HUES48 (cell line): ENCODE data around the gene FAM83C.

Experiments used
- H3K27ac ChIP-seq: one replicate; pipeline ENCODE4 v1.7.0; 2013; ENCODE audit warnings: low read depth, low read length, inconsistent platforms
- H3K27me3 ChIP-seq: 2 replicates; pipeline ENCODE4 v1.6.1; 2013; ENCODE audit warnings: mild to moderate bottlenecking, low read length; ENCODE audit not compliant: control insufficient read depth, insufficient read depth
- H3K36me3 ChIP-seq: 2 replicates; pipeline ENCODE4 v1.6.1; 2013; ENCODE audit warnings: low read length; ENCODE audit not compliant: control insufficient read depth, insufficient read depth
- H3K4me1 ChIP-seq: 2 replicates; pipeline ENCODE4 v1.6.1; 2013; ENCODE audit warnings: mild to moderate bottlenecking, low read length; ENCODE audit not compliant: control insufficient read depth, insufficient read depth
- H3K4me3 ChIP-seq: 2 replicates; pipeline ENCODE4 v1.5.1; 2013; ENCODE audit warnings: mild to moderate bottlenecking, low read depth, low read length
- H3K9ac ChIP-seq: 2 replicates; pipeline ENCODE4 v1.6.1; 2013; ENCODE audit warnings: mild to moderate bottlenecking, low read depth, low read length, moderate library complexity
- H3K9me3 ChIP-seq: 2 replicates; pipeline ENCODE4 v1.6.1; 2013; ENCODE audit warnings: low read length; ENCODE audit not compliant: control insufficient read depth, insufficient read depth

The FAM83C gene

DNA sequence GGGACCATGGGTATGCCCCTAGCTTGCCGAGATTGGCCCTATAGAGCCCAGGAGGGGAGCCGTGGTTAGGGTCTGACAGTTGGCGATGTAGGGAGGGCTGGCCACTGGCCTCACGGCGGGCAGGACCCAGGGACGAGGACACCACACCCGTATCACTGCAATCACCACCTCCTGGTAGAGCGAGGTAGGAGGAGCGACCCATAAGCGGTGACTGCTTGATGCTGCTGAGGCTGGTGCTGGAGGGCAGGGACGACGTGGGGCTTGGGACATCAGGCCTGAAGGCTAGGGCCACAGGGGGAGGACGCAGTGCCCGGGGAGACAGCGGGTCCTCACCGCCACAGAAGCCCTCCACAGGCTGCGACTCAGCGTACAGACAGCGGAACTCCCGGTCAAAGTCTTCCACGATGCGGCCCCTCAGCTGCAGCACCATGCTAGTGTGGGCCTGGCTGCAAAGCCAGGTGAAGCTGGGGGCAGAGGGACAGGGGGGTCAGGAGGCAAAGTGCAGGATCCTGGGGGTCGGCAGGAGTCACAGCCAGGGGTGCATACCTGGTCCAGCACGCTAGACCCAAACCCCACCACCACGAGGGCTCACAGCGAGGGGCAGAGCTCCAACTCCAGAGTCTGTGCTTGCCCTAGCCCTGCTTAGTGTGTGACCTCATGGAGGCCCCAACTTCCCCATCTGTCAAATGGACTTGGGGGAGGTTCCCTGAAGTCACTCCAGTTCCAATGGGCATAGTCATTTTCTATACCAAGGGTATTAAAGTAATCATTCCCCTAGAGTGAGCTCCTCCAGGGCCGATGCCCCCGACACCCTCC lies 4.5 kb downstream of the FAM83C start:
- no peak overlapping the region for H3K4me3 ChIP-seq
- H3K27me3 ChIP-seq = no peaks in the 10 kb centered on the region
- H3K4me1 ChIP-seq = peaks cover 5% of the 10 kb centered on the region; the same call in 1 of the 2 replicates
- no peak overlapping the region for H3K9ac ChIP-seq
- H3K27ac ChIP-seq = no peak overlapping the region
- H3K9me3 ChIP-seq = no peaks in the 10 kb centered on the region
- peaks cover 4% of the 10 kb centered on the region; the same call in 1 of the 2 replicates for H3K36me3 ChIP-seq

DNA sequence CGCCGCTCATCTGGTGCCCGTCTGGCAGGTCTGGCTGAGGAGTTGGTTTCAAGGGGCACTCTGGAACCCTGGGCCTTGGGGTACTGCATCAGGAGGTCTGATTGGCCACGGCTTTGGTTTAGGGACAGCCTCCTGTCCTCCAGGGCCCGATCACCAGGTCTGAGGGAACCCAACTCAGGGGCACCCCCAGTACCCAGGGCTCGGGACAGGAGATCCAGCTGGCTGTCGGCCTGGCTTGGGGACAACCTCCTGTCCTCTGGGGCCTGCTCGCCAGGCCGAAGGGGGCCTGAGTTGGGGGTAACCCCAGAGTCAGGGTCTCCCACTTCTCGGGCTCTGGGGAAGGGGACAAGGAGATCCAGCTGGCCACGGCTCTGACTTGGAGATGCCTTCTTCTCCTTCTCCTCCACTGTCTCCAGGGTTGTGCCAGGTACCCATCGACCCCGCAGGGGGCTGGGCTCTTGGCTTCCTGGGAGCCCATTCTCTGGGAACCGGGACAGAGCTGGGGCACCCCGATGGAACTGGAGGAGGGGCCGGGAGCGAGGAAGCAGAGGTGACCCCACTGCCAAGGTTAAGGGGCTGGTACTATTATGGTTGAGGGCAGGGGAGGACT lies 5.2 kb downstream of the FAM83C start:
- no peaks in the 10 kb centered on the region for H3K27me3 ChIP-seq
- H3K9me3 ChIP-seq = no peaks in the 10 kb centered on the region
- H3K4me1 ChIP-seq = peaks cover 5% of the 10 kb centered on the region; the same call in 1 of the 2 replicates
- peaks cover 10% of the 10 kb centered on the region for H3K36me3 ChIP-seq
- H3K4me3 ChIP-seq = no peak overlapping the region
- H3K9ac ChIP-seq = no peak overlapping the region
- H3K27ac ChIP-seq = no peak overlapping the region

DNA sequence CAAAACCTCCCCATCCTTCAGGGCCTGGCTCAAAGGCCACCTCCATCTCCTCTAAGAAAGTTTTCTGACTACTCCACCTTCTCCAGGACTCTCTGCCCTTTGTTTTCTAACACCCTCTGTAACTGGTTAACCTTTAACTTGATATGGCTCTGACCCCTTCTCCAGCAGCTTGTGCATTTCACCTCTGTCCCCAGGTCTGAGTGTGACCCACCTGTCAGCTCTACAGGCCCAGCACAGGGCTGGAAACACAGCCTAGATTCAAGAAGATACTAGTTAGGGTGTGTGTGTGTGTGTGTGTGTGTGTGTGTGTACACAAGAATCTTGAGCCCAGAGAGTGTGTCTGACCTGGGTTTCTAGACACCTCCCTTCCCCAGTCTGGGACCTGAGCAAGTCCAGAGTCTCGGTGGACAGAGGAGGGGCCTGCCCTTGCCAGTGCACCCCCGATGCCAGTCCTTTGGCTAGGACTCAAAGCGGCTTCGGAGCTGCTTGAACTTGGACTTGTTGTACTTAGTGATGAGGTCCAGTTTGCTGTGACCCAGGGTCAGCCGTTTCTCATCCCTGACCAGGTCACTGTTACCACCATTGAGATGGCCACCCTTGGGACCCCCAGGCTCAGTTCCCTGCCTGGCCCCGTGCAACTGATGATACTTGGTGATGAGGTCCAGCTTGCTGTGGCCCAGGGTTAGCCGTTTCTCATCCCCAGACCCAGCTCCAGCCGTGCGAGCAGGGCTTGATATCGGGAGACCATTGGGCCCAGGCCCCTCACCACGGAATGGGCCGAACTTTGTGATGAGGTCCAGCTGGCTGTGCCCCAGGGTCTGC lies 5.9 kb downstream of the FAM83C start:
- H3K27ac ChIP-seq = no peak overlapping the region
- no peak overlapping the region for H3K4me3 ChIP-seq
- H3K9ac ChIP-seq = no peak overlapping the region

DNA sequence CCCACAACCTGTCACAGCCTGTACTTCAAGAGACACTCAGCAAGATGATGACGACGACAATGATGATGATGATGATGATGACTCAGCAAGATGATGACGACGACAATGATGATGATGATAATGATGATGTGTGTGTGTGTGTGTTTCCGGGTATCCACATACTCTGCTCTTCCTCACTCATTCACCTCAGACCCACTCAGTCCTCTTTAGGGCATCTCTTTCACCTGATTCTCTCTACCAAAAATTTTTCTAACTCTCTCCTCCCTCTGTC lies 6.5 kb downstream of the FAM83C start:
- no peak overlapping the region for H3K27ac ChIP-seq
- peaks cover 20% of the 10 kb centered on the region for H3K36me3 ChIP-seq
- H3K4me1 ChIP-seq = peaks cover 5% of the 10 kb centered on the region; the same call in 1 of the 2 replicates
- no peak overlapping the region for H3K9ac ChIP-seq
- H3K9me3 ChIP-seq = no peaks in the 10 kb centered on the region
- no peak overlapping the region for H3K4me3 ChIP-seq
- H3K27me3 ChIP-seq = no peaks in the 10 kb centered on the region

More for the DNA sequence above, 5.9 kb downstream of the FAM83C start:
- Histone ChIP-seq H3K4me1 (peaks cover 5% of the 10 kb centered on the region; the same call in 1 of the 2 replicates), H3K36me3 (peaks cover 16% of the 10 kb centered on the region), H3K9me3 (no peaks in the 10 kb centered on the region), H3K27me3 (no peaks in the 10 kb centered on the region)

DNA sequence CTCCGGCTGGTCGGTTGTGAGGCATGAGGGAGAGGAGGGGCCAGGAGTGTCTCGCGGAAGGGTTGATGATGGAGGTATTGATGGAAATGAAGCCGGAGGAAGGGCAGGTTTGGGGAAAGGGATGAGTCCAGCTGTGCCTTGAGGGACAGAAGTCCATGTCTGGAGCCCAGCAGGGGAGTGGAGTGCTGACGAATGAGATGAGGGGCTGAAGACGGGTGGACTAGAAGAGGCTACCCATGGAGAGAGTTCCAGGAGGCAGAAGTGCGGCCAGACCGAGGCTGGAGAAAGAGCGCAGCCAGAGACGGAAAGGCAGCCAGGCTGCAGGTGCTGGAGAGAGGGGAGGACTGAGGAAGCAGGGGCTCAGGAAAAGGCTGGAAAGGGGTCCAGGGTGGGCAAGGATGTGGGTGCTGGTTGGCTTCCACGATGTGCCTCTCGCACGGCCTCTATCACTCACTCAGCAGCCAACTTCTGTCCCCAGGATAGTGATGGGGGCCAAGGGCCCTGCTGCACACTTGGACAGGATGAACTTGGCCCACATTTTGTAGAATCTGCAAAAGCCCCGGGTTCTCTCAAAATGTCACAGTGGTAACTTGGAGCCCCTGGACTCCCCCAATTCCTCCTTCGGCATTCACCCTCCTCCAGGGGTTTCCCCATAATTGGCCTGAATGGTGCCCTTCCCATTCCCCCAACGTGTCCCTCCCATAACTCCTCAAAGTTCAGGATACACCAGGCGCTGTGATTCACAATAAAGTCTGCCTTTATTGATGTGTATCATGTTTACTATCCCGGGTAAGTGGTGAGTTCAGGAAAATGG lies 7.0 kb downstream of the FAM83C start:
- H3K36me3 ChIP-seq = peaks cover 25% of the 10 kb centered on the region
- H3K9me3 ChIP-seq = no peaks in the 10 kb centered on the region
- H3K27ac ChIP-seq = peak overlapping the region; percentile 89
- H3K27me3 ChIP-seq = no peaks in the 10 kb centered on the region
- peaks cover 5% of the 10 kb centered on the region; the same call in 1 of the 2 replicates for H3K4me1 ChIP-seq
- peak overlapping the region; percentile 98 for H3K4me3 ChIP-seq
- H3K9ac ChIP-seq = peak overlapping the region; percentile 47

DNA sequence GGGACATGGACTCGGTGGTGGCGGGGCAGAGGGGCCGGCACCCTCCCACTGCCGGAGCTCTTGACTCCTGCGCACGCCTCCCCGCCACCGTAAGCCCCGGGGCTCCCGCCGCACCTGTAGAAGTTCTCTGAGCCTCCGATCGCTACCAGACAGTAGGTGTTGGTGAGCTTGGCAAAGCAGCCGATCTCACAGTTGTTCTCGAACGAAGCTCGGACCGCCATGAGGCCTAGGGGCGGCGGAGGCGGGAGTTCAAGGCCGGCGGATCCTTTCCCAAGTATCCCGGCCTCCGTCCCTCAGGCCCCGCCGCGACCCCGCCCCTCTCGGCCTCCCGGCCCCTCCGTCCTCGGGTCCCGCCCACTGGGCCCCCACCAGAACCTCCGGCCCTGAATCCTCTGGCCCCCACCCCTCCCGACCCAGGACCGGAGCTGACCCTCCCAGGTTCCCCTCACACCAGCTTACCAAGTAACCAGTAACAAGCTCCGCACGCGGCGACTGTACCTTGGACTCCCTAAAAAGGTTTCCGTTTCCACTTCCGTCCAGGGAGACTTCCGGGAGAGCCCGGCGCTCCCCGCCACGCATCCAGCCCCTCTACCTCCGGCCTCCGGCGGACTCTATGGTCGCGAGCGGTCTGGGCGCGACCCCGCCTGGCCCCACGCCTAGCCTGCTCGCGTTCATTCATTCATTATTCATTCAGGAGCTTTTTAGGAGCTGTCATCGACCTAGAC lies 7.8 kb downstream of the FAM83C start, which contains the start of gene EIF6:
EIF6 (minus strand) TSS at position 506 of the 725 bp plus-strand sequence; CDS start at position 221, 285 bp downstream.
- no peaks in the 10 kb centered on the region for H3K9me3 ChIP-seq
- H3K9ac ChIP-seq = peak within 1 kb of the TSS; percentile 93
- peaks cover 5% of the 10 kb centered on the region; the same call in 1 of the 2 replicates for H3K4me1 ChIP-seq
- peaks cover 33% of the 10 kb centered on the region for H3K36me3 ChIP-seq
- peak within 1 kb of the TSS; percentile 98 for H3K4me3 ChIP-seq
- H3K27me3 ChIP-seq = no peaks in the 10 kb centered on the region
- H3K27ac ChIP-seq = peak within 1 kb of the TSS; percentile 89

DNA sequence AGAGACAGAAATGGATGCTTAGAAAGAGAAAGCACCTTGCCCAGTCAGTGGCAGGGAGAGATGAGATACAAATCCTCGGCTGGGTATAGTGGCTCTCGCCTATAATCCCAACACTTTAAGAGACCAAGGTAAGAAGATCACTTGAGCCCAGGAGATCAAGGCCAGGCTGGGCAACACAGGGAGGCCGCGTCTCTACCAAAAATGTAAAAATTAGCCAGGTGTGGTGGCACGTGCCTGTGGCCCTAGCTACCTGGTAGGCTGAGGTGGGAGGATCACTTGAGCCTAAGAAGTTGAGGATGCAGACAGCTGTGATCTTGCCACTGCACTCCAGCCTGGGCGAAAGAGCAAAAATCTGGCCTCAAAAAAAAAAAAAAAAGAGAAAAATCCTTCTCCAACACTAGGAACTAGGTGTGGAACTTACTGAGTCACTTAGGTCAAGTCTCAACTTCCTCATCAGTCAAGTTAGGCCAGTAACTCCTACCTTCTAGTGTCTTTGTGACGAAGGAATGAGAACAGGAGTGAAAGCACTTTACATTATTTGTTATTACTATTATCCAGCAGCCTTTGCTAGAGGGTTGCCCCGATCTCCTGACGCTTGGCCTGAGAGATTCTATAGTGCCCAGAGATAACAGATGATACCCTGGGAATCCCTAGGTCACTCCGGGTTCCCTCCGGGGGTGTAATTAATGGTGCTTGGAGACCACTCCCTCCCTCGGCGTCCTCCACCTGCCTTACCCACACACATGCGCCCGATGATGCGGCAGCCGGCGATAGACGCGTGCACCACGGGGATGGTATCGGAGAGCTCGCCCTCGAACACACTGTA lies 8.6 kb downstream of the FAM83C start:
- Histone ChIP-seq H3K36me3 (peaks cover 40% of the 10 kb centered on the region), H3K27ac (peak overlapping the region; percentile 89), H3K9me3 (no peaks in the 10 kb centered on the region), H3K4me1 (peaks cover 5% of the 10 kb centered on the region; the same call in 1 of the 2 replicates), H3K4me3 (peak overlapping the region; percentile 98), H3K27me3 (no peaks in the 10 kb centered on the region), H3K9ac (peak overlapping the region; percentile 93)

DNA sequence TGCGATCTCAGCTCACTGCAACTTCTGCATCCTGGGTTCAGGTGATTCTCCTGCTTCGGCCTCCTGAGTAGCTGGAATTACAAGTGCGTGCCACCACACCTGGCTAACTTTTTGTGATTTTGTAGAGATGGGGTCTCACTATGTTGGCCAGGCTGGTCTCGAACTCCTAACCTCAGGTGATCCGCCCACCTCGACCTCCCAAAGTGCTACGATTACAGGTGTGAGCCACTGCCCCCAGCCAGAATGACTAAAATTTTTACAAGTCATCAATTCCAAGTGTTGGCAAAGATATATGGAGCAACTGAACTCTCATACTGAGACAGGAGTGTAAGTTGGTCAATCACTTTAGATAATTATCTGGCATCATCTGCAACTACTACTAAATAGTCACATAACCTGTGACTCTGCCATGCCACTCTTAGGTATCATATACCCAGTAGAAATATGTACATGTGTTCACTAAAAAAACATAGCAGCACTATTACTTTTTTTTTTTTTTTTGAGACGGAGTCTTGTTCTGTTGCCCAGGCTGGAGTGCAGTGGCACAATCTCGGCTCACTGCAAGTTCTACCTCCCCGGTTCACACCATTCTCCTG lies 10.6 kb downstream of the FAM83C start:
- Histone ChIP-seq H3K36me3 (peaks cover 44% of the 10 kb centered on the region), H3K4me1 (peaks cover 12% of the 10 kb centered on the region), H3K27ac (no peak overlapping the region), H3K4me3 (no peak overlapping the region), H3K9ac (no peak overlapping the region), H3K9me3 (no peaks in the 10 kb centered on the region), H3K27me3 (no peaks in the 10 kb centered on the region)

DNA sequence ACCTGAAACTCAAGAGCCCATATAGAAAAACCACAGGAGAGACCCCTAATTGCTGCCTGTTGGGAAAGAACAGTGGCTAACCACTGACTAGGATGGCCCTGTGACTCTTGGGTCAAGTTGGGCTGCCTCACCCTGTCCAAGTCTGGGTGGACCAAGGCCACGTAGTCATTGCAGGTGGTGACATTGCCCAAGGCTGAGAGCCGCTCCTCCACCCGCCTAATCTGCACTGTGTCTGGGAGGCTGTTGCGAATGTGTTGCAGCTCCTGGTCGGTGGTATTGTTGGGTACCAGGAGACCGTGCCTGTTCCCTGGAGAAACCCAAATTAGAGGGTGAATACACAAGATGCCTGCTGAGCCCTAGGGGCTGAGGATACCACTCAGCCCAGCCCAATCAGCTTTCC lies 11.7 kb downstream of the FAM83C start:
- H3K4me3 ChIP-seq = no peak overlapping the region
- no peaks in the 10 kb centered on the region for H3K9me3 ChIP-seq
- no peak overlapping the region for H3K9ac ChIP-seq
- H3K27ac ChIP-seq = no peak overlapping the region
- H3K36me3 ChIP-seq = peaks cover 44% of the 10 kb centered on the region
- H3K4me1 ChIP-seq = peaks cover 12% of the 10 kb centered on the region
- H3K27me3 ChIP-seq = no peaks in the 10 kb centered on the region
